HG03103 (cell line): Measurements from ENCODE around the gene LRP1B.

Source experiments
- ATAC-seq: cut with Tn5 transposase; IDR thresholded peaks from one replicate; pipeline ENCODE4 v1.9.1; 2021; ENCODE audit warnings: low read depth; ENCODE audit not compliant: unreplicated experiment

The LRP1B gene

DNA sequence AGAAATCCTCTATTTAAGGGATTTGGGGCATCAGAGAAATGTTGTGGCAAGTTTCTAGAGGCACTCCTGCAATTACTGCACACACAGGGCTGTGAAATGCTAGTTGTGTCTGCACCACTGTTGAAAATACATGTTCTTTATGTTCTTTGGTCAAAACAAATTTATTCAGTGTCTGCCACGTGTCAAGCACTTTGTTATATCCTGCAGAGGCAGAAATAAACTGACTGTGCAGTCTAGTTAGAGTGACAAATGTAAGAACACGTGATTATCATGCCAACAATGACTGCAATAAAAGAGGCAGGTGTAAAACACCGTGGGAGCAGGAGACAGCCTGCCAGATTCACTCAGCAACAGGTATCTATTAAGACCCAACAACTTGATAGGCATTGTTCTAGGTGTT is 423.3 kb downstream of the LRP1B start:
- ATAC-seq: no peak

DNA sequence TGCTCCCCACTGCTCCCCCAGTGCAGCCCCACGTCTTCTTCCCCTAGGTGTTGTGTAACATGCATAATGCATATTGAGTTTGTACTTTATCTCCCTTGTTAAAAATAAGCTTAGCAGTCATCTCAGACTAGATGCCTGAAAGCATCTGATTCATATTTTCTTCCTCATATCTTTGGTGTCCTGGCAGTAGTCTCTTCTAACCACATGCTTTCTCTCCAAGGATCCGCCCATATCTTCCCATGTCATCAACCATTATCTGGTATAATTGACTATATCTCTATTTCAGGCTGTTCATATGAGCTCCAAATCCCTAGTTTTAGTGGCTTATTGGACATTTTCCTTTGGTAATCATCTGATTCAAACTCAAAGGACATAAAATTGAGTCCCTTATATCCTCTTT is 426.3 kb downstream of the LRP1B start:
- ATAC-seq: no peak

DNA sequence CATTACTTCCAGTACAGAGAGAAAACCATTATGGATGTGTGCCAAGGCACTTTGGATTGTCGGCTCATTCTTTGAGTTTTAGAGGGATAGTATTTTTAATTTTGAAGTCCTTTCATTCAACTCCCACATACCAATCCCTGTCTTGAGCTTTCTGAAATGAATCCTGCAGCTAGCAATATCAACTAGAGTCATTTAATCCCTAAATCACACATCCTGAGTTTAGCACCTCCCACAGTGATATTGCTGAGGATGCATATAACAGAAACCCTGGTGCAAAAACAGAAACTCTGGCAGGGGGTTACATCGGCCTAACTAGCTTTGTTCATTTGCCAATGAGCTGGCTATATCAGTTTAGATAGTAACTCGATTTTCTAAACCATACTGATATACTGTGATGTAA is 427.3 kb downstream of the LRP1B start:
- no peak for ATAC-seq

DNA sequence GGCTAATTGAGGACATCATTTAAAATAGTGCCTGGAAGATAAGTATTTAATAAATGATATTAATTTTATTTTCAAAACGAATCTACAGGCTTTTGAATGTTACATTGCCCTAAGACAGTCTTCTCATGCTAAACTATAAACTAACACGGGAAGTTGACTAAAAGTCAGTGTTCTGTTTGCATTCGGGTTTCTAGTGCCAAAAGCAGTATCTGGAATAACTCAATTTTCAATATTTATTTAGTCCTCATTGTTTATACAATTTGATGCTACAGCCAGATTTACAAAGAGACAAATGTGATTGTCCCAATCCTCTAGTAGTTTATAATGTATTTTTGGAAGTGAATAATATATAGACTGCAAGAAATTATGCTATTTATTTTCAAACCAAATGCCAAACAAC is 429.2 kb downstream of the LRP1B start:
- no peak for ATAC-seq

DNA sequence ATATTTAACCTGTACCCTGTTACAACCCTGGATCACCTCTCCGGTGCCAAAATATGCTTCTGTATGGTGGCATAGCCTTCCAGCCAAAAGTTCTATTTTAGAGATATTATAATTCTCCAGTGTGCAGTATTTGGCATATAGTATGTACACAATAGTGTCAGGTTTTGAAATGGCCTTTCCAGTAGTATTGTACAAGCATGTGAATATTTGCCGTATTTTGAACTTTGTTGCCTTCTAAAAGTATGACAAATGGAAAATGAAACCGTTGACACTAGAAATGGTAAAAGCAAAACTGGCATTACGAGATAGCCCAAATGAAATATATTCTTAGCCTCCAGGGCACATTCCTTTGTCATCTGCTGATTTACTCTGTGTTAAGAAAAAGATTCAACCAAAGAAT is 431.2 kb downstream of the LRP1B start:
- no peak for ATAC-seq

DNA sequence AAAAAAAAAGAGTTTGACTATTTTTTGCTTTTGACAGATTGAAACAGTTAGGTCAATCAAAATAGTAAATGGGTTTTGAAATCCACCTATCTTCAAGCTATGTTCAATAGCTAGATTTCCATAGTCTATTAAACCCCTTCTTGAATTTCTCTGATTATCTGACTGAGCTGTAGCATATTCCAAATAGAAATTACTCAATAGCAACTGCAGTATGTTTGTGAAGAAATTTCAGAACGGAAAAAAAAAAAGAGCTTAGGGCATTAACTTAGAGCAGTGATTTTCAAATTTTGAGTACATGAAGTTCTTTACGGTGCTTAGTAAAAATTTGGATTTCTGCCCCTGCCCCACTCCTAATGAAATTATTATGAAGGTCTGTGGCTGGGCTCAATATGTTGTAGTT is 432.3 kb downstream of the LRP1B start:
- no peak for ATAC-seq

DNA sequence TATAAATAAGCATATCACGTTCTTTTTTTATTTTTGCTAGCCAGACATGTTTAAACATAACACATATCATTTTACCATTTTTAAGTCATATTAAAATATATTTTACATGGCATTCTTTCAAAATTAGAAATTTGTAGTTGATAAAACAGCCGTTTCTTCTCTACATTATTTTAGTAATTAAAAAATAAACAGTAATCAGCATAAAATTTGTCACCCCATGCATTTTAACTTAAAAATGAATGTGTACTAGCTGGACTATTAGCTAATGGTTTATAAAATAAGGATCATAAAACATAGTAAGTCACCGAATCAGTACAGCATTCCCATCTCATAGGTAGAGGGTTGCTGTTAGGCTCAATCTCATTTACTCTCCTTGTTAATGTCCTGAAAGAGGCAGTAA is 433.8 kb downstream of the LRP1B start:
- ATAC-seq: no peak

DNA sequence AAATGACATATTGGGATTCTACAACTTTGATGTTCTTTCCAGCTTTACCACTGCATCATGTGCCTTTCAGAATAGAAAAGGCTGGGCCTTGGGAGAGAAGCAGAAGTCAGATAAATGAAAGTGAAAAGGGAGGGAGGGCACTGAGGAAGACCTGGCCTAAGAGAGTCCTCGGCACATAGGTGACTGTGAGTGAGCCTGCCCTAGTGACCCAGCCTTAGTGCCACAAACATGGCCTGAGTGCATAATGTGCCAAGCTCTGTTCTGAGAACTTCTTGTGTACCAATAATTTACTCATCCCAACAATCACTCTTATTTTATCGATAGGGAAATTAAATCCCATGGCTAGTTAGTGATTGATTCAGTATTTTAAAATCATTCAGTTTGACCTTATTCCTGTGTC is 436.6 kb downstream of the LRP1B start:
- ATAC-seq: no peak

DNA sequence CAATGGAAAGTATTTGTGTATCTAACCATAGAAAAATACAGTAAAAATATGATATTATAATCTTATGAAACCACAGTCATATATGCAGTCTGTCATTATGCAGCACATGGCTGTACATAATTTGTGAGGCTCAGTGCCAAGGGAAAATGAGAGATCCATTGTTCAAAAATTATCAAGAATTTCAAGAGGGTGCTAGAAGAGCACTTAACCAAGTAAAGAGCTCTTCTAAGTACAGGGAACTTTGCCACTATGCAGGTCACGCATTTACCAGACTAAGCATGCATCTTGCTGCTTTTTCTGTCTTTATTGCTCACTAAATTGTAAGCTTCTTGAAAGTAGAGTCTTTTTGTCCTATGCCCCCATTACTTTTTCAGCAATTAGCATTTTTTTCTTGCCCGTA is 438.0 kb downstream of the LRP1B start:
- no peak for ATAC-seq

DNA sequence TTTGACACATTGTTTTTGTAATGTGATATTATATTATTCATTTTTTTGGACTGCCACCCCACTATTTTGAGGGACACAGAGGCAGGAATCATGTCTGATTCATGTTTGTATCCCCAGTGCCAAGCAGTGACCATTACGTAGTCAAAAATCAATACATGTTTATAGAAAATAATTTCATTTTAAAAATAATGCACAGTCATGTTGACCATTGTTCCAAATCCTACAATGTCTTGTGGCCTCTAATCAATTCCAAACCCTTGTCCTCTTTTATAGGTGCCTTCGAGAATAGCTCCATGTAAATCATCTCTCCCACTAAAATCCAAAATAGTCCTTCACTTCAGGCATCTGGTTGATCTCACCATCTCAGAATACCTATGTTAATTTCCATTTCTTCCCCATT is 454.7 kb downstream of the LRP1B start:
- no peak for ATAC-seq

DNA sequence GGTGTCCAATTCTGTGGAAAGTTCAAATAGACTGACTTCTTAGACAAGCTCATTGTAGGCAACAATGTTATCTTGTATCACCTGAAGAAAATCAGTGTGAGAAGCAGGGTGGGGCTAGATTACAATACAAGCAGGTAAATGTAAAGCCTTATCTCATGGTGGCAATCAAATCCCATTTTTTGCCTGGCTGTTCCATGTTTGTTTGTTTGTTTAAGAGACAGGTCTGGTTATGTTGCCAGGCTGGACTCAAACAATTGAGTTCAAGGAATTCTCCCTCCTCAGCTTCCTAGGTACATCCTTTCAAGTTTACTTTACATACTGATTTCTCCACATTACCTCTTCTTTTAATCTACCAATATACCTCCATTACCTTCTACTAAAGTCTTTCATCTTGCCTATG is 464.6 kb downstream of the LRP1B start:
- ATAC-seq: no peak

DNA sequence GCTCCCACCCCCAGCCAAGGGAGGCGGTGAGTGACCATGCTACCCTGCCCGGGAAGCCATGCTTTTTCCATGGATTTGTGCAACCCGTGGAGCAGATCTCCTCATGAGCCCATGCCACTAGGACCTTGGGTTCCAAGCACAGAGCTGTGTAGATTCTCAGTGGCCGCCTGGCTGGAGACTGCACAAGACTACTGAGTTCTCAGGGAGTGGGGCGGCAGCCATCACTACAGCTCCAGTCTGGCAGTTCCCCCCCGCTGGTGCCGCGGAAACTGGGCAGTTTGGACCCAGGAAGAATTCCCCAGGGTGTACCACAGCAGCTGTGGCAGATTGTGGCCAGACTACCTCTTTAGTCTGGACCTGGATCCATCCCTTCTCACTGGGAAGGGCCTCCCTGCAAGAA is 470.6 kb downstream of the LRP1B start:
- no peak for ATAC-seq

DNA sequence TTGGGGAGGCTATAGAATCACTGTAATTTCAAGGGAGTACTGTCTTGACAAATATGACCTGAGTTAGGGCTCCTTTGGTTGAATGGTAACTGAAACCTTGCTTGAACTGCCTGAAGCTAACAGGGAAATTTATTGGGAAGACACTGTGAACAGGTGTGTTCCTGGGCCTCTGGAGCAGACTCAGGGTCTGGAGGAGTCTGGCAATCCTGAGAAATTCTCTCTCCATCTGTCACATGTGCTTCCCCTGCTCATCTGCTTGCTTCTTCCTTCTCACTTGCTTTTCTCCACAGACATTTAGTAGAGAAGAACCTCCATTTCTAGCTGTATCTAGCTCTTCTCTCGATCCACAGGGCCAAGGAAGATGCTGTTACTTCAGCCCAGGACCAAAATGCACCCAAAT is 476.5 kb downstream of the LRP1B start:
- no peak for ATAC-seq

DNA sequence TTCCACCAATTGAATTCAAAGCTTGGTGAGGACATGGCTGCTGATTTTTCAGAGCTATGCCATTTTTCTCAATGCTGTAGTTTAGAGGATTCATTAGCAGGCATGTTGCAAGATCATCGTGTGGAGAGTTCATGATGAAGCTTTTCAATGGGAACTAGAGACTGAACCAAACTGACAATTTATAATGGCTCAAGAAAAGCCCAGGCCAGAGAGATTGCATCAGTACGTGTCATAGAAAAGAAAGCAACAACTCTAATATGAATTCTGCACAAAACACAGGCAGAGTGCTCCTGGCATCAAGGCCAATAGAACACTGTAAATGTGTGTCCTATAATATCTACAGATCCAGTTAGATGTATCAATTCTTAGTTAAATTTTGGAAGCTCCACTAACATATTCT is 477.6 kb downstream of the LRP1B start:
- ATAC-seq: no peak

DNA sequence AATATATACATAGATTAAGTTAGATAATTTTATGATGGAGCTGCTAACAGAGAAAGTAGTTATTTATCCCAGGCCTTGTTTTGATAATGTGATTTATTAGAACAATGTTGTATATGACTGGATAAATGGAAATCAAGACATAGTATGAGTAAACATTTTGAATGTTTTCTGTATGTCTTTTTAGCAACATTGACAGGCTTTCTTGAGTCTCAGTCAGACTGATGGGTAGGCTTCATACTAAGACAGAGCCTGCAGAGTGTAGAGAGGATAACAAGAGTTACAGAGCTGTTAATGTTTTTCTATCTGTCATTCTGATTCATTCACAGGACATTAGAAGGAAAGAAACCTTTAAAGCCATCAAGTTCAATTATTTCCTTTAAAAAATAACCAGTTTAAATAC is 478.5 kb downstream of the LRP1B start:
- ATAC-seq: no peak

DNA sequence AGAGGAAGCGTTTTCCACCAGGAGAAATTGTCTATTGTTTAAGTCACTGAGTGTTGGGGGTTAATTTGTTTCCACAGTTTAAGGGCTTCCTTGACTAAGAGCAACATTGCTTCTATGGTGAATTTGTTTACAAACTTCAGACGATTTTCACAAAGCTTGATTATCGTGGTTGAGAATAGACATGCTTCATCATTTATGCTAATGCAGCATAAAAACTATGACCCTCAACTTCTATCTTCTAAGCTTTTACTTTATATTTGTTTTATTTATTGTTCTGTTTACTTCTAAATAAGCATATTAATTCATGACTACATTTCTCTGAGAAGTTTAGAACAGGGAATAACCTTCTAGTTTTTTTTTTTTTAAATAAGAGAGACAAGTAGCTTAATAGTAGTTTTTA is 483.5 kb downstream of the LRP1B start:
- ATAC-seq: no peak

DNA sequence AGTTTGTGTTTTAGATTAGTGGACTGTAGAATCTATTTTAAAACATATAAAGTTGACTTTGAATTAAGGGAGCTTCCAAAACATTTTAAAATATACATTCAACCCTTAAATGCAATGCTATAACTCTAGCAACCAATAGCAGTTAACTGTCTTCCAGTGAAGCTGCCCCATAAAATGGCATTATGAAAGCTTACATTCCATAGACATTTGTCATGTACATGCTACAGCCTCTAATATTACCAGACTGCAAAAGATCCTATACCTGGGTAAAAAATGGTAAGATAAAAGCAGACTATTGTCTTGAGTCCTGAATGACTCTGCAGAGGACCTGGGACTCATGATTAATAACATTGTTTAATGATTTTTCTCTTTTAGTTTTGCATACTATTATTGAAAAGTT is 489.4 kb downstream of the LRP1B start:
- no peak for ATAC-seq

DNA sequence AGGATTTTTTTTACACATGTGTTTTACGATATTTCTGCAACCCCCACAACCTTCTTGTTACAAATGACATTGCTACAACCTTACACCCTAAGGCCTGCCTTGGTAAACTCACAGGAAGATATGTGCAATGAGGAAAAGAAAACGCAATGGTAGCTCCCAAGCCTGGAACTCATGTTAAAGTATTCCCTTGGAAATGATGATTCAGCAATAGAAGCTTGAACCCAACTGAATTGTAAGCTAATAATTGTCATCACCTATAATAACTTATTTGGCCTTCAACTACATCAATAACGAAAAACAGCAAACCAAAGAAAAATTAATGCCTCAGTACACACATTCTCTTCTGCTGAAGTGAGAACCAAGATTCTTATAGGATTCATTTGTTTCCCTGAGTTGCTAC is 491.0 kb downstream of the LRP1B start:
- ATAC-seq: no peak

DNA sequence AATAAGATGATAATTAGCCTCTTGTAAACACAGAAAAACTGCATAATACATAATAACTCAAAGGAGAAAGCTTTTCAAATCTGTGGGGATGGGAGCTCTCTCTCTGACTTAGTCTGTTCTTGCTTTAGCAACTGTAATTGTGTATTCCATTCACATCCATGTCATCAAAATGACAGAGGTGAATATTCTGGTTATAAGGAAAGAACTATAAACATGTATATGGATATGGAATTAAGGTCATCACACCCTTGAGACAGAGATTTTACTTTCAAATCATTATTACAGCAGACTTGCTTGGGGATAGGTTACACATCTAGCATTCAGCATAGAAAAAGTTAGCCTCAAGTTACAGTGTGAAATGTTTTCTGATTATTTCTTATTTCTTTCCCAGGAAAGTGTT is 497.7 kb downstream of the LRP1B start:
- ATAC-seq: no peak

DNA sequence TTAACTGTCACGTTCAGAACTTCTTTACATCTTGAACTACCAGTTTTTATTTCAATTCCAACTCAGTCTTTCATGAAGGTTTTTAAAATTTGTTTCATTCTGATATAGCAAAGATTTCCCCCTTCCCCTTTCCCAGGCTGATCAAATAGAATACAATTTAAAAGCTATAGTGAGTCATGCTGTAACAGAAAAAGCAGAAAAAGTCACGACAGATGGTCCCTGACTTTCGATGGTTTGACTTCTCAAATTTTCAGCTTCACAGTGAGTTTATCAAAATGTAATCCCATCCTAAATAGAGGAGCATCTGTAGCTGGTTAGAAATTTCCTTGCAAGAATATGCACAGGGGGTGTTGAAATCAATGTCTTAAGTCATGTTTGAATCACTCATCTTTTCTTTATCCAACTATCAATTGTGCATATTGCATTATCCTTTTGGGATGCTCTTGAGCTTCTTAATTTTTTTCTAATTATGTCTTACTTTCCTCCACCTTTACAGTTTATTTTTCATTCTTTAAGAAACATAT is 500.3 kb downstream of the LRP1B start:
- no peak for ATAC-seq

DNA sequence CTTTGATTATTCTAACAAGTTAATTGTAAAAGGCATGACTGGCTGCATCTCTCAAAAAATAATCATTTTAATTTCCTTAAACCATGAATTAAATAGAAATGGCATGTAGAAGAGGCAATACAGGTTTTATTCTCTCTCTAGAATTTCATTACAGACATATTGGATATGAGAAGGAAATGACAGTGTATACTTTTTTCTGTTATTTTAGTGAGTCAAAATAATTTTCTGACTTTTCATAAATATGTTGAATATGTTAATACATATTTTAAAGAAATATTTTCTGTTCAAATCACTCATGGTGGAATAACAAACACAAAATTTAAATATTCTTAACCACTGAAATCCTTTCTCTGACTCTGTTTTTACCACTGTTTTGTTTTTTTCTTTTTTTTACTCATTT is 510.4 kb downstream of the LRP1B start:
- ATAC-seq: no peak

DNA sequence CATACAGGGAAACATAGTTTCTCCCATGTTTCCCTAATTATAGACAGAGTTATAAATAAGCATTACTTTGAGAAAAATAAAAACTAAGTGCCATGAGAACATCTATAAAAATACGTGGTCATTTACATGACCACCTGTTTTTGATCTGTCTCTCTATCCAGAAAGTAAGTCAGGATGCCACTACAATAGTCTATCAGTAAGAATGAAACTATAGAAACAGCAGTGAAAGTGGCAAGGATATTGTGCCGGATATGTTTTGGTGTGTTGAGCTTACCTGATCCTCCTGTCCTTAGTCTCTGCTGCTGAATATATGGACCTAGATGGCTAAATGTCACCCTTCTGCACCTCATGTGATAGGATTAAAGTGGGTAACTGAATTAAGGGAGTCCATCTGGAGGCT is 512.4 kb downstream of the LRP1B start:
- ATAC-seq: no peak

DNA sequence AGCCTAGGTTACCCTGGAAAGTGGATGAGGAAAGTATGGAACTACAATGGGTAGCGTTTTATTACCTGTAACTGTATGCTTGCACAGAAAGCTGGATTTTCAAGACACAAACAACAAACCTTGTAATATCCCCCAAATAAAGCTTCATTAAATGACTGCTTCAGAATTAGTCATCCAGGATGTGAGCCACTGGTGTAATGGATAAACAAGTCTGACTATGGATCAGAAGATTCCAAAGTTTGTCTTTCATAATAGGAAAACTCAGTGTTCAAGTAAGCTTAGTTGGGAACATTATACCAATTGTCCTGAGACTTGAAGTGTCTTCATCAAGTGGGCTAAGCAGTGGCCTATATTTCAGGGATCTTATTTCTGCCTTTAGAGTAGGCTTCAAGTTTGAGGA is 518.8 kb downstream of the LRP1B start:
- no peak for ATAC-seq

DNA sequence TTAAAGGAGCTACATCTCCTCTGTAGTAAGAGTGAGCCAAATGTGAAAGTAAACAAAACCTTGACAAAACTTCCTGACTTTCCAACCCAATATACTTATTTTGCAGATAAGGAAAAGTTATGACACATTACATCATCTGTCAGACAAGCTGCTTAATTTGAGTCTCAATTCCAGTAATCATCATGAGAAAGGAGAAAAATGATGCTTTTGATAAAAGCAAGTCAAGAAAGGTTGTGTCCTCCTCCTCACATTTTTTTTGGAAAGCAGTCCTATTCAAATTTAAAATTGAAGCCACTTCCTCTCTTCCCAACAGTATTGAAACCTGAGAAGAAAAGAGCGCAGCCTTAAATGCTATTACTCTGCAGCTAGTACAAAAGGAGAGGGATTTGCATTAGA is 519.6 kb downstream of the LRP1B start:
- ATAC-seq: no peak
